OCI-LY7 (cell line): ENCODE results near the gene SIGLEC12. TPM values are rescaled to one million over a fixed set of nuclear protein-coding genes. Genes with fewer than 3 reads are reported as not detected.

Experiments
- BruUV-seq: library from RNA; stranded (reverse); fragments of 400-500 nt; replicated peaks from 2 replicates; lab custom pipeline; 2021; lab: Mats Ljungman, UMichigan
- CTCF ChIA-PET: fragments of 300-600 bp; sonication (Branson Sonifier 250); formaldehyde crosslinking; loops from one replicate; lab custom pipeline; 2022; ENCODE audit warnings: antibody characterized with exemption; ENCODE audit not compliant: unreplicated experiment; lab: Charles Lee
- POLR2A ChIA-PET: fragments of 300-600 bp; sonication (Branson Sonifier 250); formaldehyde crosslinking; loops from one replicate; lab custom pipeline; 2022; ENCODE audit warnings: antibody characterized with exemption; lab: Charles Lee
- DNase-seq: peaks from one replicate; pipeline ENCODE4 v3.0.0-alpha.2; 2015; ENCODE audit warnings: low spot score
- H2AFZ ChIP-seq: fragments of 200-600 bp; sonication (generic), shearing (Covaris generic); 2 replicates; pipeline ENCODE4 v1.6.1; 2014; ENCODE audit warnings: mild to moderate bottlenecking, antibody characterized with exemption, low read length, moderate library complexity
- H3K27ac ChIP-seq: fragments of 200-600 bp; sonication (generic); 2 replicates; pipeline ENCODE4 v1.5.1; 2014; ENCODE audit warnings: mixed run types, low read depth, mild to moderate bottlenecking, moderate library complexity, low read length, inconsistent platforms; ENCODE audit not compliant: poor library complexity, severe bottlenecking
- H3K36me3 ChIP-seq: fragments of 200-600 bp; sonication (generic); 2 replicates; pipeline ENCODE4 v1.6.1; 2014; ENCODE audit warnings: mild to moderate bottlenecking, antibody characterized with exemption, low read length, moderate library complexity, mixed read lengths; ENCODE audit not compliant: insufficient read depth
- H3K4me1 ChIP-seq: fragments of 200-600 bp; sonication (generic); 2 replicates; pipeline ENCODE4 v1.5.1; 2014; ENCODE audit warnings: mild to moderate bottlenecking, low read length; ENCODE audit not compliant: insufficient read depth, poor library complexity, severe bottlenecking
- H3K4me2 ChIP-seq: fragments of 200-600 bp; sonication (generic); 2 replicates; pipeline ENCODE4 v1.6.1; 2014; ENCODE audit warnings: mild to moderate bottlenecking, low read length
- H3K4me3 ChIP-seq: fragments of 200-600 bp; sonication (generic); 2 replicates; pipeline ENCODE4 v1.5.1; 2014; ENCODE audit warnings: mild to moderate bottlenecking, low read depth, low read length; ENCODE audit not compliant: poor library complexity, severe bottlenecking
- H3K79me2 ChIP-seq: fragments of 200-600 bp; sonication (generic); 2 replicates; pipeline ENCODE4 v1.6.1; 2016; ENCODE audit warnings: low read depth, mild to moderate bottlenecking, low read length, moderate library complexity, mixed read lengths; ENCODE audit not compliant: insufficient read depth
- H3K9me2 ChIP-seq: fragments of 200-600 bp; sonication (generic); 2 replicates; pipeline ENCODE4 v1.6.1; 2016; ENCODE audit warnings: mild to moderate bottlenecking, low read length, mixed read lengths; ENCODE audit not compliant: insufficient read depth
- H3K9me3 ChIP-seq: fragments of 200-600 bp; sonication (generic); 2 replicates; pipeline ENCODE4 v1.6.1; 2014; ENCODE audit warnings: mild to moderate bottlenecking, mixed run types, low read length, mixed read lengths
- H4K20me1 ChIP-seq: fragments of 200-600 bp; sonication (generic); 2 replicates; pipeline ENCODE4 v1.6.1; 2014; ENCODE audit warnings: mild to moderate bottlenecking, antibody characterized with exemption, low read length, moderate library complexity, mixed read lengths; ENCODE audit not compliant: insufficient read depth
- EZH2phosphoT487 ChIP-seq: fragments of 200-600 bp; sonication (generic); IDR thresholded peaks from 2 replicates; pipeline ENCODE4 v1.6.1; 2018; ENCODE audit warnings: low read depth, borderline replicate concordance, mild to moderate bottlenecking, mixed run types, antibody characterized with exemption, low read length, moderate library complexity, mixed read lengths
- intact Hi-C: fragments of 100-400 bp; cut with micrococcal nuclease; formaldehyde crosslinking; loops from one replicate; pipeline ENCODE4 v1.10.0; 2022; ENCODE audit not compliant: unreplicated experiment
- total RNA-seq, 2 experiments: library from RNA; depleted of rRNA in 1 of 2; stranded (reverse); fragments of >200 nt in 1 of 2; shearing (Covaris generic) in 1 of 2; gene quantifications; 2 replicates each; pipeline ENCODE4 v1.2.3, GENCODE V29; 2014 to 2022
- TF ChIP-seq, protein P1 (sequence below): fragments of 200-600 bp; sonication (generic); conservative IDR thresholded peaks from 2 replicates; pipeline ENCODE4 v1.5.1; 2014; ENCODE audit warnings: mild to moderate bottlenecking, antibody characterized with exemption, low read length, moderate library complexity, mixed read lengths

SIGLEC12 gene
- total RNA-seq, 2 experiments from 2014 or later, result not detected

DNA sequence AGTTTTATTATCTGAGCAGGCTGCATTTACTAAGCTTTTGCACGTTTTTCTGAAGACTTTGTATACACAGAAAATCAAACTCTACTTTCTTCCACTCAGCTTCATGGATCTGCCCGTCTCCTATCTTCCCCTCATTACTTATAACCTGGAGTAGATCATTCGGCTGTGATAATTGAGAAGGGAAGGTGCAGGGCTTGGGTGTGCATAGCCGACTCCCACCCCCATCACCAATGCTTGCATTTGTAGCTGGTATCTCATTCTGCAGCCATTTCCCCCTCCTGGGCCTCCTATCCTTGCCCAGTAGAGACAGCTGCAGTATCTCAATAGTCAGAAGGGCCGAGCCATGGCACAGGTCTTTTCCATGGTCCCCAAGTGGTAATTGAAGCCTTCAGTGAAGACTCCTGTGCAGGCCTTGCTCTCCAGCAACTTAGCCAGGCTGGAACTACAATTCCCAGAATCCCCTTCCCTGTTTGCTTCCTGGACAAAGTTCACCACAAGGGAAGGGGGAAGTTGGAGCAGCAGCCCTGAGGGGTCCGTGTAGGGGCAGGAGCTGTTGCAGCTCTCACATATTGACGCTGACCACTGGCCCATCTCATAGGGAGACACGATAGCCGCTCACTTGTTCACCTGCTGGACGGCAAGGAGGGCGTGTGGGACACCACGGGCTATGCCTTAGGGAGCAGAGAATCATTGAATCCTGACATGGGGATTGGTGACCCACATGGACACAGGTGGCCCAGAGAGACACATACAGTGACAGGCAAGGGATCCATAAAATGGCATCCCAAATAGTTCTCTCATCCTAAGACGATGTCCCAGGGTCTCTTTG is 41.2 kb downstream of the SIGLEC12 start:
- H3K9me3 ChIP-seq, result no peaks in the 10 kb centered on the region
- H2AFZ ChIP-seq, result peak overlapping the region; percentile 84; the same call in 1 of the 2 replicates
- peak; percentile 43 for DNase-seq
- H3K4me1 ChIP-seq, result no peaks in the 10 kb centered on the region
- H3K4me3 ChIP-seq, result peak overlapping the region; percentile 32
- ChIA-PET POLR2A (interaction anchor here (0.6 kb wide), 1 partner anchor 306 kb away, joined by 3 read pairs; no protein-coding TSS in a partner anchor), CTCF (no interaction called here)
- H3K36me3 ChIP-seq, result no peaks in the 10 kb centered on the region
- no peak for TF ChIP-seq EZH2phosphoT487
- TF ChIP-seq, protein P1, sequence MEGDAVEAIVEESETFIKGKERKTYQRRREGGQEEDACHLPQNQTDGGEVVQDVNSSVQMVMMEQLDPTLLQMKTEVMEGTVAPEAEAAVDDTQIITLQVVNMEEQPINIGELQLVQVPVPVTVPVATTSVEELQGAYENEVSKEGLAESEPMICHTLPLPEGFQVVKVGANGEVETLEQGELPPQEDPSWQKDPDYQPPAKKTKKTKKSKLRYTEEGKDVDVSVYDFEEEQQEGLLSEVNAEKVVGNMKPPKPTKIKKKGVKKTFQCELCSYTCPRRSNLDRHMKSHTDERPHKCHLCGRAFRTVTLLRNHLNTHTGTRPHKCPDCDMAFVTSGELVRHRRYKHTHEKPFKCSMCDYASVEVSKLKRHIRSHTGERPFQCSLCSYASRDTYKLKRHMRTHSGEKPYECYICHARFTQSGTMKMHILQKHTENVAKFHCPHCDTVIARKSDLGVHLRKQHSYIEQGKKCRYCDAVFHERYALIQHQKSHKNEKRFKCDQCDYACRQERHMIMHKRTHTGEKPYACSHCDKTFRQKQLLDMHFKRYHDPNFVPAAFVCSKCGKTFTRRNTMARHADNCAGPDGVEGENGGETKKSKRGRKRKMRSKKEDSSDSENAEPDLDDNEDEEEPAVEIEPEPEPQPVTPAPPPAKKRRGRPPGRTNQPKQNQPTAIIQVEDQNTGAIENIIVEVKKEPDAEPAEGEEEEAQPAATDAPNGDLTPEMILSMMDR, result no peak
- H3K4me2 ChIP-seq, result peak overlapping the region; percentile 35
- BruUV-seq, result no TSS peak
- intact Hi-C loops, result no loop called here
- no peaks in the 10 kb centered on the region for H3K9me2 ChIP-seq
- no peaks in the 10 kb centered on the region for H3K79me2 ChIP-seq
- H4K20me1 ChIP-seq, result no peaks in the 10 kb centered on the region
- H3K27ac ChIP-seq, result no peak overlapping the region

DNA sequence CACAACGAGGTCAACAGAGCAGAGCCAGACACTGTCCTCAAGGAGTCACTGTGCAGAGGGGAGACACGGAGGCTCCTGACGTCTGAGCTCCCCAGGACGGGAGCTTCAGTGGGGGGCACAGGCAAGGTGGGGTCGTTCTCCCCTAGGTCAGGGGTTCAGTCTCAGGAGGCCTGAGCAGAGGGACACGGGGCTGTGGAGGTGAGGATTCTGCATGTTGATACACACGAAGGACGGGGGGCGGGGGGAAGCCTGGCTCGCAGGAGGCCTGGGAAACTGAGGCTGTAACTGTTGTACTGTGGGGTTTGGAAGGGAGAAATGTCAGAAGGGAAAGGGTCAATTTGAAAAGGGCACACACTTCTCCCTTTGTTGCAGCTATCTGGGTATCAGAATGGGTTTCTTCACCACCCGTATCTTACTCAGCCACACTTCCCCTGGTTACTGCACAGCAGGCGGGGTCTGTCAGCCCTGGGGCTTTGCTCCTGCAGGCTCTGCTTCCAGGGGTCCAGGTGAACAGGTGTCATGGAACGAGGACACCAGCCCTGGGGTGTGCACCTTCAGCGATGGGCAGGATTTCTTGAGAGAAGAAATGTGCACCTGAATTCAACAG is 42.6 kb downstream of the SIGLEC12 start:
- no peaks in the 10 kb centered on the region for H3K4me1 ChIP-seq
- H3K36me3 ChIP-seq, result no peaks in the 10 kb centered on the region
- no TSS peak for BruUV-seq
- H3K4me3 ChIP-seq, result no peak overlapping the region
- intact Hi-C loops, result no loop called here
- no peak for TF ChIP-seq EZH2phosphoT487
- TF ChIP-seq, protein P1, result no peak
- no peaks in the 10 kb centered on the region for H3K9me3 ChIP-seq
- H3K27ac ChIP-seq, result no peak overlapping the region
- ChIA-PET CTCF (no interaction called here), POLR2A (no interaction called here)
- H2AFZ ChIP-seq, result no peak overlapping the region
- H3K4me2 ChIP-seq, result no peak overlapping the region
- DNase-seq, result no peak
- no peaks in the 10 kb centered on the region for H3K9me2 ChIP-seq
- H3K79me2 ChIP-seq, result no peaks in the 10 kb centered on the region
- no peaks in the 10 kb centered on the region for H4K20me1 ChIP-seq
